AG09319 (cell line): ENCODE measurements around the gene TBC1D23.

Experiments used
- DNase-seq: peaks from one replicate; pipeline ENCODE4 v3.0.0-alpha.2; 2010; ENCODE audit warnings: low read depth; ENCODE audit errors: extremely low read depth
- CTCF ChIP-seq: IDR thresholded peaks from 2 replicates; pipeline ENCODE4 v1.5.1; 2011; ENCODE audit warnings: low read depth, mild to moderate bottlenecking, inconsistent platforms, low read length, moderate library complexity

Gene TBC1D23

GRCh38 chr3:100352296-100353231 lies 91.8 kb downstream of the TBC1D23 start:
- no peak for TF ChIP-seq CTCF
- no peak for DNase-seq

GRCh38 chr3:100354850-100355249 lies 94.1 kb downstream of the TBC1D23 start:
- no peak for DNase-seq
- no peak for TF ChIP-seq CTCF

GRCh38 chr3:100358413-100358812 lies 97.6 kb downstream of the TBC1D23 start:
- TF ChIP-seq CTCF, result no peak
- DNase-seq, result no peak

- DNase-seq, result no peak
- TF ChIP-seq CTCF, result no peak
Measured at GRCh38 chr3:100359035-100359434, 98.2 kb downstream of the TBC1D23 start.

- no peak for DNase-seq
- no peak for TF ChIP-seq CTCF
Measured at GRCh38 chr3:100360757-100361496, 100.1 kb downstream of the TBC1D23 start.

- TF ChIP-seq CTCF, result no peak
Measured at GRCh38 chr3:100361897-100362296, 101.1 kb downstream of the TBC1D23 start.

GRCh38 chr3:100364421-100364820 lies 103.6 kb downstream of the TBC1D23 start:
- no peak for TF ChIP-seq CTCF
- DNase-seq, result no peak

More at GRCh38 chr3:100361897-100362296, 101.1 kb downstream of the TBC1D23 start:
- no peak for DNase-seq
